Sigmoid colon (tissue), 4 donors: ENCODE data around the gene PRRT1.

Experiments
- EP300 ChIP-seq, 4 donors: sonication (generic); formaldehyde crosslinking; IDR thresholded peaks; one replicate each; pipeline ENCODE4 v1.6.1; 2017; ENCODE audit warnings: antibody characterized with exemption in 4 of 4
- POLR2A ChIP-seq, 2 donors: fragments of 450-650 bp; IDR thresholded peaks; one replicate each; pipeline ENCODE4 v1.6.1; 2016; ENCODE audit warnings: antibody characterized with exemption in 2 of 2, mild to moderate bottlenecking in 2 of 2, moderate library complexity in 2 of 2
- POLR2AphosphoS5 ChIP-seq, 4 donors: sonication (generic); formaldehyde crosslinking; IDR thresholded peaks; one replicate each; pipeline ENCODE4 v1.6.1; 2017; ENCODE audit warnings: antibody characterized with exemption in 4 of 4
- TF ChIP-seq, protein P1 (sequence below), 4 experiments: fragments of 450-650 bp in 3 of 4; fragments of 200-600 bp in 1 of 4; IDR thresholded peaks; one replicate each; pipeline ENCODE4 v1.5.1; 2016 to 2019; ENCODE audit warnings: antibody characterized with exemption in 4 of 4, mild to moderate bottlenecking in 3 of 4, moderate library complexity in 2 of 4

DNA sequence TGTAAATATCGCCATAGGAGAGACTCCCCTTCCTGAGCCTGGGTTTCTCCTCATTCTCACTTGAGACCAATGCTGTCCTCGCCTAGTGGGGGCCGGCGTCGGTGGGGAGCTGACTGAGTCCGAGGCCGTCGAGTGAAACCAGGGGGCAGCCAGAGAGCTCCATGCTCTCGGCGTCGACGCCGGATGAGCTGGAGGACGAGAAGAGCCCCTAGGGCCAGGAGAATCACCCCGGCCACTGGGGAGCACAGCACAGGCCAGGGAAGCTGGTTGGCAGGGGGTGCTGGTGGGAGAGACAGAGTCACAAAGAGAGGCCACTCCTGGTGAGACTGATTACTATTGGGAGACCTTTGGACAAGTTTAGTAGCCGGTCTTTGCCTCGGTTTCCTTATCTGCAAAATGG lies 47.1 kb upstream of the PRRT1 start:
- TF ChIP-seq POLR2A (IDR thresholded peaks at IDR 0.05) (no peak), POLR2AphosphoS5 (IDR thresholded peaks at IDR 0.05) (no peak), EP300 (IDR thresholded peaks at IDR 0.05) (no peak)
- TF ChIP-seq, protein P1, sequence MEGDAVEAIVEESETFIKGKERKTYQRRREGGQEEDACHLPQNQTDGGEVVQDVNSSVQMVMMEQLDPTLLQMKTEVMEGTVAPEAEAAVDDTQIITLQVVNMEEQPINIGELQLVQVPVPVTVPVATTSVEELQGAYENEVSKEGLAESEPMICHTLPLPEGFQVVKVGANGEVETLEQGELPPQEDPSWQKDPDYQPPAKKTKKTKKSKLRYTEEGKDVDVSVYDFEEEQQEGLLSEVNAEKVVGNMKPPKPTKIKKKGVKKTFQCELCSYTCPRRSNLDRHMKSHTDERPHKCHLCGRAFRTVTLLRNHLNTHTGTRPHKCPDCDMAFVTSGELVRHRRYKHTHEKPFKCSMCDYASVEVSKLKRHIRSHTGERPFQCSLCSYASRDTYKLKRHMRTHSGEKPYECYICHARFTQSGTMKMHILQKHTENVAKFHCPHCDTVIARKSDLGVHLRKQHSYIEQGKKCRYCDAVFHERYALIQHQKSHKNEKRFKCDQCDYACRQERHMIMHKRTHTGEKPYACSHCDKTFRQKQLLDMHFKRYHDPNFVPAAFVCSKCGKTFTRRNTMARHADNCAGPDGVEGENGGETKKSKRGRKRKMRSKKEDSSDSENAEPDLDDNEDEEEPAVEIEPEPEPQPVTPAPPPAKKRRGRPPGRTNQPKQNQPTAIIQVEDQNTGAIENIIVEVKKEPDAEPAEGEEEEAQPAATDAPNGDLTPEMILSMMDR (IDR thresholded peaks at IDR 0.05) = no peak
